ENCODE results near the gene KLHL26.

The KLHL26 gene

DNA sequence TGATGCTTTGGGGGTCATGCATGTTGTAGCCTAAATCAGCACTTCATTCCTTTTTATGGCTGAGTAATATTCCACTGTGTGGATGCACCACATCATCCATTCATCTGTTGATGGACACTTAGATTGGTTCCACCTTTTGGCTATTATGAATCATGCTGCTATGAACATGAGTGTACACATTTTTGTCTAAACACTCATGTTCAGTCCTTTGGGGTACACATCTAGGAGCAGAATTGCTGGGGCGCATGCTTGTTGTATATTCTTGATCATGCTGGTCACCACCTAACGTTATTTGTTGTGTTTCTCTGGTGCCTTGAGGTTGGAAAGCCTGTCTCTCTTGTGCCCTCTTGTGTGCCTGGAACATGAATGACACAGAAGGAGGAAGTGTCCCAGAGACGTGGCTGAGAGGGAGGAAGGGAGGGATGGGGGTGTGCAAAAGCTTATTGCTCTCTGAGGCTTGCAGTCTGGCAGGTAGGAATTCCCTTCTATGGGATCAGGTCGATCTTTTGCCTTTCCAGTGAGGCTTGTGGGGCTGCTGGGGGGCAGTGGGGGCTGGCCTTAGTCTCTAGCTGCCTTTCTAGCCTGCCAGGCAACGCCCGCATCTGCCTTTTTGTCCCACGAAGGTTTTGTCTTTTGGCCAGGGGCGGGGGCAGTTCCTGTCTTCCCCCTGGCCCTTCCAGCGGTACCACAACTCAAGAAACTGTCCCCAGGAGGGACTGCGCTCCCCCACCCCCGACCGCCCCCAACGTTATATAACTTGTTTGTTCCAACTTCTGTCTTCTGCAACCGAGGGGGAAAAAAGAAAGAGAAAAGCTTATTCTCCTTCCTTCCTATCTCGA is 7.6 kb downstream of the KLHL26 start:
- no peak for DNase-seq (ENCODE audit: low read depth)
- H3K4me3 ChIP-seq (ENCODE audit: control insufficient read depth, low read depth, low read length), result no peak overlapping the region
- TF ChIP-seq, protein P1, sequence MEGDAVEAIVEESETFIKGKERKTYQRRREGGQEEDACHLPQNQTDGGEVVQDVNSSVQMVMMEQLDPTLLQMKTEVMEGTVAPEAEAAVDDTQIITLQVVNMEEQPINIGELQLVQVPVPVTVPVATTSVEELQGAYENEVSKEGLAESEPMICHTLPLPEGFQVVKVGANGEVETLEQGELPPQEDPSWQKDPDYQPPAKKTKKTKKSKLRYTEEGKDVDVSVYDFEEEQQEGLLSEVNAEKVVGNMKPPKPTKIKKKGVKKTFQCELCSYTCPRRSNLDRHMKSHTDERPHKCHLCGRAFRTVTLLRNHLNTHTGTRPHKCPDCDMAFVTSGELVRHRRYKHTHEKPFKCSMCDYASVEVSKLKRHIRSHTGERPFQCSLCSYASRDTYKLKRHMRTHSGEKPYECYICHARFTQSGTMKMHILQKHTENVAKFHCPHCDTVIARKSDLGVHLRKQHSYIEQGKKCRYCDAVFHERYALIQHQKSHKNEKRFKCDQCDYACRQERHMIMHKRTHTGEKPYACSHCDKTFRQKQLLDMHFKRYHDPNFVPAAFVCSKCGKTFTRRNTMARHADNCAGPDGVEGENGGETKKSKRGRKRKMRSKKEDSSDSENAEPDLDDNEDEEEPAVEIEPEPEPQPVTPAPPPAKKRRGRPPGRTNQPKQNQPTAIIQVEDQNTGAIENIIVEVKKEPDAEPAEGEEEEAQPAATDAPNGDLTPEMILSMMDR (IDR thresholded peaks at IDR 0.05; ENCODE audit: control insufficient read depth, insufficient read depth, low read depth, low read length, missing control alignments), result no peak

DNA sequence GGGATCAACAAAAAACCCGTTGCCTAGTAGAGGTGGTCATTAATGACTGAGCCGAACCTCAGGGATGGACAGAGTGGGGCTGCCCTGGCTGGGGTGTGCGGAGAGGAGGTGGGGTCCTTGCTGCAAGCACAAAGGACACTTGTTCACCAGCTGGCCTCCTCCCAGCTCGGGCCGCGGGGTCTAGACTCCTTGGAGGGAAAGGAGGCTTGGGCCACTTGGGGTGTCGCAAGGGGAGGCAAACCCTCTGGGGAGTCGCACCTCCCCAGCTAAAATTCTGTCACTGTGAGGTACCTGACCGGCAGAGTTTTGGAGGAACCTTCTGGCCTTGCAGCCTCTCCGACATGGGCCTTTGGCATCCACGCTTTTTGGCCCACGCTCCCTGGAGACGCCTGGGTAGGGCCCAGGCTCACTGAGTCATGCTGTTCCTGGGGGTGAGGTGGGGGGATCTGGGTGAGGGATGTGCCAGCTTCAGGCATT is 8.2 kb downstream of the KLHL26 start:
- DNase-seq (ENCODE audit: low read depth), result no peak
- H3K4me3 ChIP-seq (ENCODE audit: control insufficient read depth, low read depth, low read length), result no peak overlapping the region
- TF ChIP-seq, protein P1 (IDR thresholded peaks at IDR 0.05; ENCODE audit: control insufficient read depth, insufficient read depth, low read depth, low read length, missing control alignments), result no peak

DNA sequence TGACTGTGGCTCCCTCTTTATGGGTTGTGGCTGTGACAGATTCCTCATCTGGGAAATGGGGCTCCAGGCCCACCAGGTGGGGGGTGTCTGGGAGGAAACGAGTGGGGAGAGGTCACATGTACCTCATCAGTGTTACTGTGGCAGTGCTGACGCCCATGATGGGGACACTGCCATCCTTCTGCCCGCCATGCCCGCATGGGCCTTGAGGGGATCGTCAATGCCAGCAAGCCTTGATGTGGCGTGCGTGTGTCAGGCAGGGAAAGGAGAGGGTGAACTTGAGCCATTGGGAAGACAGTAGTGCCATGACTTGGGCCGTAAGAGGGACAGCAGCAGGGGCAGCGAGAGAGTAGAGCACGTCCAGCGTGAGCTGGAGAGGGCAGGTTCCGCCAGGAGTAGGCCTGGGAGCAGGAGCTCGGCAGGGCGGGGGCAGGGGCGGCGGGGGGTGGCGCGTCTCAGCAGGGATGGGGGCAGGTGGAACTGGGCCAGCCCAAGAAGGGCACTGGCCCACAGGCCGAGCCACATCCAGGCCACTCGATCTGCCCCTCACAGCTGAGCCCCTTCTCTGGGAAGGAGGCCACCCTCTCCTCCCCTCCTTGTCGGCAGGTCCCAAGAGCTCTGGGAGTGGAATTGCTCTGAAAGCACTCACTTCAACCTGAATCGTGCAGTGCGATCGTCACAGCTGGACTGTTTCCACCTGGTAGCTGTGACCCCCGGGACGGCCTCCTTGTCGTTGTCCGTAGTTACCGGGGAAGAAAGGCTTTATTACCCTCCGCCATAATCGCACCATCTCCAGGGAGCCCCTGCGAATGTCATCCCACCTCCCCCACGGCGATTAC is 9.9 kb downstream of the KLHL26 start:
- TF ChIP-seq, protein P1 (IDR thresholded peaks at IDR 0.05; ENCODE audit: control insufficient read depth, insufficient read depth, low read depth, low read length, missing control alignments), result no peak
- H3K4me3 ChIP-seq (ENCODE audit: control insufficient read depth, low read depth, low read length), result no peak overlapping the region
- DNase-seq (ENCODE audit: low read depth), result no peak

DNA sequence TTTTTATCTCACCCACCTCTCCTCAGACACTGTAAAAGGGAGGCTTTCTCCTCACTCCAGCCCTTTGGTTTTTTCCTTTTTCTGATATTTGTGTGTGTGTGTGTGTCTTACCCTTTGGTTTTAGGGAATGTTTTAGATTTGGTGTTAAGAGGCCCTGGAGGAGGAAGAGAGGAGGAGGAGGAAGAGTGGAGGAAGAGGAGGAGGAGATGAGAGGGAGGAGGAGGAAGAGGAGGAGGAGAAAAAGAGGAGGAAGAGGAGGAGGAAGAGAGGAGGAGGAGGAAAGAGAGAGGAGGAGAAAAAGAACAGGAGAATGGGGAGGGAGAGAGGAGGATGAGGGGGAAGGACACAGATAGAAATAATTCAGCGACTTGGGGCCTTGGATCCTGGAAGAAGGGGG is 10.5 kb downstream of the KLHL26 start:
- no peak overlapping the region for H3K4me3 ChIP-seq (ENCODE audit: control insufficient read depth, low read depth, low read length)
- TF ChIP-seq, protein P1 (IDR thresholded peaks at IDR 0.05; ENCODE audit: control insufficient read depth, insufficient read depth, low read depth, low read length, missing control alignments), result no peak
- DNase-seq (ENCODE audit: low read depth), result no peak

DNA sequence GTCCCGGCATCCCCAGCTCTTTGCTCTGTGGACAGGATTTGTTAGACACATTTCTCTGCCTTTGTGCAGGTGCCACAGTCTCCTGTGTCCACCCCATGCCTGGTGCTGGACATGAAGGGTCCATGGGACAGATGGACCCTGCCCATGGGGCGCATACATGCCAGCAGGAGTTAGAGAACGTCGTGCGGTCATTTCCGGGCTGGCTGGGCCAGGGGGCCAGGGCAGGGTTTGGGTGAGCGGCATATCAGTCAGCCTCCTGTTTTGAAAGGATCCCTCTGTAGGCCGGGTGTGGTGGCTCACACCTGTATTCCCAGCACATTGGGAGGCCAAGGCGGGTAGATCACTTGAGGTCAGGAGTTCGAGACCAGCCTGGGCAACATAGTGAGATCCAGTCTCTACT is 11.0 kb downstream of the KLHL26 start:
- TF ChIP-seq, protein P1 (IDR thresholded peaks at IDR 0.05; ENCODE audit: control insufficient read depth, insufficient read depth, low read depth, low read length, missing control alignments), result no peak
- H3K4me3 ChIP-seq (ENCODE audit: control insufficient read depth, low read depth, low read length), result no peak overlapping the region
- no peak for DNase-seq (ENCODE audit: low read depth)

DNA sequence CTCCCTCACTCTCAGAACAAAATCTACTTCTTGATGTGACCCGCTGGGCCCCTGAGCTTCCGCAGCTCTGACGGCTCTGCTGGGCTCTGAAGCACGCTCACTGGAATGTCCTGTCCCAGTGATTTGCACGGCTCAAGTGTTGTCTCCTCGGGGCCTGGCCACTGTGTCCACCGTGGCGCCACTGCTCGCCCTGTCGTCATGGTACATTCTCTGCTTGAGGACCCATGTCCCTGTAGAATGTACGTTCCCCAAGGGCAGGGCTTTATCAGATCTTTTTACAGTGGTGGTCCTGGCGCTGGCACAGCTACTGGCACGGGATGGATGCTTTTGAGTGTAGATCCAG is 12.1 kb downstream of the KLHL26 start:
- TF ChIP-seq, protein P1 (IDR thresholded peaks at IDR 0.05; ENCODE audit: control insufficient read depth, insufficient read depth, low read depth, low read length, missing control alignments), result no peak
- no peak for DNase-seq (ENCODE audit: low read depth)
- H3K4me3 ChIP-seq (ENCODE audit: control insufficient read depth, low read depth, low read length), result no peak overlapping the region
